WERI-Rb-1 (cell line): Measurements from ENCODE around the gene CRX.

Source experiments
- DNase-seq: peaks from one replicate; pipeline ENCODE4 v3.0.0-alpha.2; 2020
- H3K27ac ChIP-seq: fragments of 250-450 bp; sonication (Bioruptor Pico); 2 replicates; pipeline ENCODE4 v1.5.1; 2020; ENCODE audit warnings: mild to moderate bottlenecking, moderate library complexity
- H3K27me3 ChIP-seq: fragments of 250-450 bp; sonication (Bioruptor Pico); 2 replicates; pipeline ENCODE4 v1.5.1; 2021; ENCODE audit warnings: mild to moderate bottlenecking, low read depth, moderate library complexity; ENCODE audit not compliant: insufficient read depth, severe bottlenecking
- H3K36me3 ChIP-seq: fragments of 250-450 bp; sonication (Bioruptor Pico); 2 replicates; pipeline ENCODE4 v1.5.1; 2020; ENCODE audit warnings: mild to moderate bottlenecking, moderate library complexity
- H3K4me3 ChIP-seq: 2 replicates; pipeline ENCODE4 v1.5.1; 2011; ENCODE audit warnings: low read depth, mild to moderate bottlenecking, control low read depth, low read length
- H3K9me3 ChIP-seq: fragments of 250-450 bp; sonication (Bioruptor Pico); 2 replicates; pipeline ENCODE4 v1.5.1; 2021; ENCODE audit warnings: mild to moderate bottlenecking, moderate library complexity; ENCODE audit not compliant: severe bottlenecking
- CTCF ChIP-seq: IDR thresholded peaks from 2 replicates; pipeline ENCODE4 v1.5.1; 2011; ENCODE audit warnings: low read depth, mild to moderate bottlenecking, control low read depth, inconsistent platforms, low read length

CRX gene

GRCh38 chr19:47891622-47891922 is 69.8 kb downstream of the CRX start:
- TF ChIP-seq CTCF, result no peak

GRCh38 chr19:47891923-47892666 is 70.4 kb downstream of the CRX start:
- H3K27me3 ChIP-seq, result no peaks in the 10 kb centered on the region
- H3K27ac ChIP-seq, result no peak overlapping the region
- DNase-seq, result no peak
- H3K36me3 ChIP-seq, result no peaks in the 10 kb centered on the region
- peaks cover 10% of the 10 kb centered on the region for H3K9me3 ChIP-seq
- no peak overlapping the region for H3K4me3 ChIP-seq
- TF ChIP-seq CTCF, result no peak

More at GRCh38 chr19:47891622-47891922, 69.8 kb downstream of the CRX start:
- no peak overlapping the region for H3K4me3 ChIP-seq
- H3K36me3 ChIP-seq, result no peaks in the 10 kb centered on the region
- H3K27me3 ChIP-seq, result no peaks in the 10 kb centered on the region
- H3K27ac ChIP-seq, result no peak overlapping the region
- no peak for DNase-seq
- peaks cover 10% of the 10 kb centered on the region for H3K9me3 ChIP-seq
